GM23338 (cell line): ENCODE data around the gene TARS1. TPM values are rescaled to one million over a fixed set of nuclear protein-coding genes. Genes with fewer than 3 reads are reported as not detected.

Source experiments
- ATAC-seq: fragments of 200-7000 bp; cut with Tn5 transposase; 3 replicates; pipeline ENCODE4 v1.9.1; 2020
- DNase-seq: peaks from one replicate; pipeline ENCODE4 v3.0.0-alpha.2; 2015; ENCODE audit warnings: low spot score
- H2AFZ ChIP-seq: fragments of 200-600 bp; sonication (generic); 2 replicates; pipeline ENCODE4 v1.8.0; 2016; ENCODE audit warnings: antibody characterized with exemption, mild to moderate bottlenecking, moderate library complexity
- H3F3A ChIP-seq: fragments of 200-600 bp; sonication (generic); replicated peaks from 2 replicates; pipeline ENCODE4 v1.8.0; 2017; ENCODE audit warnings: antibody characterized with exemption, mixed run types, low read depth
- H3K27ac ChIP-seq: fragments of 200-600 bp; sonication (generic); 2 replicates; pipeline ENCODE4 v1.6.1; 2016; ENCODE audit warnings: low read depth
- H3K27me3 ChIP-seq: fragments of 200-600 bp; sonication (generic); 2 replicates; pipeline ENCODE4 v1.8.0; 2016; ENCODE audit warnings: mild to moderate bottlenecking, mixed run types, moderate library complexity; ENCODE audit not compliant: insufficient read depth
- H3K36me3 ChIP-seq: fragments of 200-600 bp; sonication (generic); 2 replicates; pipeline ENCODE4 v1.8.0; 2016; ENCODE audit warnings: mild to moderate bottlenecking; ENCODE audit not compliant: insufficient read depth
- H3K4me1 ChIP-seq: fragments of 200-600 bp; sonication (generic); 2 replicates; pipeline ENCODE4 v1.8.0; 2016; ENCODE audit warnings: mild to moderate bottlenecking, moderate library complexity; ENCODE audit not compliant: insufficient read depth
- H3K4me2 ChIP-seq: fragments of 200-600 bp; sonication (generic); 2 replicates; pipeline ENCODE4 v1.7.1; 2017; ENCODE audit warnings: mixed run types
- H3K4me3 ChIP-seq: fragments of 200-600 bp; sonication (generic); 2 replicates; pipeline ENCODE4 v1.6.1; 2016; ENCODE audit warnings: mixed run types
- H3K79me2 ChIP-seq: fragments of 200-600 bp; sonication (generic); replicated peaks from 2 replicates; pipeline ENCODE4 v1.8.0; 2017; ENCODE audit warnings: mild to moderate bottlenecking; ENCODE audit not compliant: insufficient read depth
- H3K9me2 ChIP-seq: fragments of 200-600 bp; sonication (generic); 2 replicates; pipeline ENCODE4 v1.8.0; 2017; ENCODE audit not compliant: insufficient read depth
- H4K20me1 ChIP-seq: fragments of 200-600 bp; sonication (generic); replicated peaks from 2 replicates; pipeline ENCODE4 v1.8.0; 2017; ENCODE audit warnings: mild to moderate bottlenecking; ENCODE audit not compliant: insufficient read depth
- H3K27ac Mint-ChIP-seq: 2 replicates; pipeline ENCODE4 v1.8.0; 2020; ENCODE audit warnings: inconsistent platforms, mild to moderate bottlenecking, moderate library complexity, mixed read lengths
- H3K27me3 Mint-ChIP-seq: 3 replicates; pipeline ENCODE4 v1.8.0; 2022; ENCODE audit warnings: low read depth, mild to moderate bottlenecking, moderate library complexity, mixed read lengths, inconsistent platforms; ENCODE audit not compliant: insufficient read depth, poor library complexity
- H3K36me3 Mint-ChIP-seq: 3 replicates; pipeline ENCODE4 v1.8.0; 2021; ENCODE audit warnings: low read depth, mild to moderate bottlenecking, inconsistent platforms, moderate library complexity, mixed read lengths
- H3K4me1 Mint-ChIP-seq: 3 replicates; pipeline ENCODE4 v1.8.0; 2020; ENCODE audit warnings: mild to moderate bottlenecking, inconsistent platforms, mixed read lengths
- H3K4me3 Mint-ChIP-seq: 3 replicates; pipeline ENCODE4 v1.8.0; 2021; ENCODE audit warnings: moderate library complexity, mild to moderate bottlenecking, inconsistent platforms, mixed read lengths
- H3K9me3 Mint-ChIP-seq: 3 replicates; pipeline ENCODE4 v1.8.0; 2020; ENCODE audit warnings: moderate library complexity, mild to moderate bottlenecking, inconsistent platforms, mixed read lengths
- CREB1 ChIP-seq: fragments of 250-450 bp; sonication (Bioruptor Pico); IDR thresholded peaks from 2 replicates; pipeline ENCODE4 v1.5.0; 2020; ENCODE audit warnings: low read depth, mild to moderate bottlenecking, moderate library complexity
- CTCF ChIP-seq, 2 experiments: fragments of 200-600 bp in 1 of 2; sonication (generic) in 1 of 2; conservative IDR thresholded peaks; 2 replicates each; pipeline versions ENCODE4 v1.5.1 to v1.6.1; 2016 to 2017; ENCODE audit warnings: antibody characterized with exemption in 2 of 2, low read depth in 2 of 2, mild to moderate bottlenecking in 2 of 2, moderate library complexity in 1 of 2
- ETS1 ChIP-seq: IDR thresholded peaks from 2 replicates; pipeline ENCODE4 v1.6.1; 2016; ENCODE audit warnings: antibody characterized with exemption
- EZH2 ChIP-seq: fragments of 200-600 bp; sonication (generic); IDR thresholded peaks from one replicate; pipeline ENCODE4 v1.8.0; 2017; ENCODE audit warnings: antibody characterized with exemption, mild to moderate bottlenecking, low read depth; ENCODE audit not compliant: unreplicated experiment
- EZH2phosphoT487 ChIP-seq: fragments of 200-600 bp; sonication (generic); IDR thresholded peaks from one replicate; pipeline ENCODE4 v1.8.1; 2018; ENCODE audit warnings: antibody characterized with exemption; ENCODE audit not compliant: unreplicated experiment
- JUNB ChIP-seq: IDR thresholded peaks from one replicate; pipeline ENCODE4 v1.6.1; 2016; ENCODE audit warnings: antibody characterized with exemption; ENCODE audit not compliant: unreplicated experiment
- NANOG ChIP-seq: IDR thresholded peaks from 2 replicates; pipeline ENCODE4 v1.6.1; 2016; ENCODE audit warnings: antibody characterized with exemption, borderline replicate concordance
- POLR2AphosphoS5 ChIP-seq: IDR thresholded peaks from 2 replicates; pipeline ENCODE4 v1.6.1; 2016; ENCODE audit warnings: antibody characterized with exemption, low read depth
- REST ChIP-seq: IDR thresholded peaks from one replicate; pipeline ENCODE4 v1.6.1; 2018; ENCODE audit warnings: antibody characterized with exemption; ENCODE audit not compliant: unreplicated experiment
- STAT1 ChIP-seq: IDR thresholded peaks from one replicate; pipeline ENCODE4 v1.6.1; 2016; ENCODE audit warnings: antibody characterized with exemption; ENCODE audit not compliant: unreplicated experiment
- ZNF114 ChIP-seq: fragments of 250-450 bp; sonication (Bioruptor Pico); IDR thresholded peaks from 2 replicates; pipeline ENCODE4 v1.5.0; 2020; ENCODE audit warnings: mild to moderate bottlenecking, moderate library complexity
- ZNF331 ChIP-seq: fragments of 250-450 bp; sonication (Bioruptor Pico); IDR thresholded peaks from 2 replicates; pipeline ENCODE4 v1.5.0; 2020; ENCODE audit warnings: low read depth, mild to moderate bottlenecking, moderate library complexity
- ZNF462 ChIP-seq: fragments of 250-450 bp; sonication (Bioruptor Pico); IDR thresholded peaks from 2 replicates; pipeline ENCODE4 v1.5.0; 2020; ENCODE audit warnings: mild to moderate bottlenecking, moderate library complexity
- polyA plus RNA-seq: library from polyadenylated mRNA; unstranded; fragments of >200 nt; fragmentation: Nextera tagmentation; extraction: Ambion mirVana; gene quantifications from 2 replicates; pipeline ENCODE4 v1.2.1, GENCODE V29; 2016
- total RNA-seq: library from RNA; depleted of rRNA; stranded (reverse); fragments of >200 nt; shearing (Covaris generic); gene quantifications from 2 replicates; pipeline ENCODE4 v1.2.3, GENCODE V29; 2014

The TARS1 gene
- total and polyA plus RNA-seq, 2 experiments from 2014 or later, result 458 to 473 TPM

GRCh38 chr5:33501260-33501659 lies 60.5 kb downstream of the TARS1 start:
- H3K9me3 Mint-ChIP-seq, result no peaks in the 10 kb centered on the region; the same call in 2 of the 3 replicates
- no peaks in the 10 kb centered on the region for H3K4me1 ChIP-seq
- H3K79me2 ChIP-seq, result no peaks in the 10 kb centered on the region
- no peak overlapping the region for H3K27ac ChIP-seq
- H3F3A ChIP-seq, result no peaks in the 10 kb centered on the region
- H3K4me2 ChIP-seq, result no peak overlapping the region
- H3K4me3 ChIP-seq, result no peak overlapping the region
- H3K27me3 ChIP-seq, result no peaks in the 10 kb centered on the region
- no peaks in the 10 kb centered on the region for H3K27me3 Mint-ChIP-seq
- TF ChIP-seq CREB1 (CRISPR knock-in tag), result no peak
- no peak for TF ChIP-seq NANOG
- no peak for TF ChIP-seq ZNF331 (CRISPR knock-in tag)
- TF ChIP-seq EZH2, result no peak
- no peak for TF ChIP-seq POLR2AphosphoS5
- TF ChIP-seq EZH2phosphoT487, result no peak
- TF ChIP-seq ZNF114 (CRISPR knock-in tag), result no peak
- TF ChIP-seq JUNB, result no peak
- TF ChIP-seq CTCF (conservative IDR thresholded peaks at IDR 0.05; ENCODE audit: low read depth in 2 of 2), result no peak
- no peak for TF ChIP-seq STAT1
- no peak for TF ChIP-seq REST
- no peak for TF ChIP-seq ETS1
- TF ChIP-seq ZNF462 (CRISPR knock-in tag), result no peak
- no peaks in the 10 kb centered on the region for H4K20me1 ChIP-seq
- no peaks in the 10 kb centered on the region; the same call in 2 of the 3 replicates for H3K36me3 Mint-ChIP-seq
- no peak for ATAC-seq
- DNase-seq, result no peak
- no peak overlapping the region for H3K27ac Mint-ChIP-seq
- no peak overlapping the region for H2AFZ ChIP-seq
- H3K4me1 Mint-ChIP-seq, result no peaks in the 10 kb centered on the region
- no peaks in the 10 kb centered on the region; the same call in 1 of the 2 replicates for H3K9me2 ChIP-seq
- H3K4me3 Mint-ChIP-seq, result no peak overlapping the region
- no peaks in the 10 kb centered on the region for H3K36me3 ChIP-seq
